HepG2 (cell line): ENCODE data around the gene GGNBP2. TPM values are rescaled to one million over a fixed set of nuclear protein-coding genes. Genes with fewer than 3 reads are reported as not detected.

Experiments used
- ERF ChIP-seq: IDR thresholded peaks from 2 replicates; pipeline ENCODE4 v1.6.1; 2018; ENCODE audit warnings: missing biosample characterization, missing genetic modification reagents
- JUND ChIP-seq: sonication (generic); formaldehyde crosslinking; IDR thresholded peaks from 2 replicates; pipeline ENCODE4 v1.8.0; 2022; ENCODE audit warnings: mild to moderate bottlenecking, missing genetic modification reagents
- KDM5B ChIP-seq: sonication (generic); formaldehyde crosslinking; IDR thresholded peaks from 2 replicates; pipeline ENCODE4 v1.4.0; 2020; ENCODE audit warnings: missing genetic modification reagents, mild to moderate bottlenecking, borderline replicate concordance
- KLF12 ChIP-seq: sonication (generic); formaldehyde crosslinking; IDR thresholded peaks from 2 replicates; pipeline ENCODE4 v1.4.0; 2020; ENCODE audit warnings: missing genetic modification reagents, borderline replicate concordance
- RAD21 ChIP-seq: fragments of 450-650 bp; formaldehyde crosslinking; IDR thresholded peaks from 2 replicates; pipeline ENCODE4 v1.5.0; 2020; ENCODE audit warnings: mild to moderate bottlenecking
- RBM22 ChIP-seq: fragments of 200-400 bp; formaldehyde crosslinking; optimal IDR thresholded peaks from 2 replicates; pipeline ENCODE3; 2017; ENCODE audit warnings: mild to moderate bottlenecking, low read length, moderate library complexity
- RFX1 ChIP-seq: fragments of 450-650 bp; IDR thresholded peaks from 2 replicates; pipeline ENCODE4 v1.6.1; 2017
- SP4 ChIP-seq: sonication (generic); formaldehyde crosslinking; IDR thresholded peaks from 2 replicates; pipeline ENCODE4 v1.8.1; 2023; ENCODE audit warnings: mild to moderate bottlenecking, missing genetic modification reagents
- ZNF253 ChIP-seq: sonication (generic); formaldehyde crosslinking; IDR thresholded peaks from 2 replicates; pipeline ENCODE4 v1.8.0; 2022; ENCODE audit warnings: mild to moderate bottlenecking, missing genetic modification reagents, borderline replicate concordance
- ZNF615 ChIP-seq: sonication (generic); formaldehyde crosslinking; IDR thresholded peaks from 2 replicates; pipeline ENCODE4 v1.5.0; 2020; ENCODE audit warnings: mild to moderate bottlenecking, missing genetic modification reagents, borderline replicate concordance
- ZNF660 ChIP-seq: sonication (generic); formaldehyde crosslinking; IDR thresholded peaks from 2 replicates; pipeline ENCODE4 v1.5.1; 2020; ENCODE audit warnings: mild to moderate bottlenecking, low read depth, missing genetic modification reagents, borderline replicate concordance
- ZNF784 ChIP-seq: sonication (generic); formaldehyde crosslinking; IDR thresholded peaks from 2 replicates; pipeline ENCODE4 v1.5.1; 2020; ENCODE audit warnings: missing genetic modification reagents, mild to moderate bottlenecking, borderline replicate concordance
- ZNF816 ChIP-seq: sonication (generic); formaldehyde crosslinking; IDR thresholded peaks from 2 replicates; pipeline ENCODE4 v1.8.0; 2022; ENCODE audit warnings: missing genetic modification reagents, mild to moderate bottlenecking, borderline replicate concordance
- ZSCAN31 ChIP-seq: sonication (generic); formaldehyde crosslinking; IDR thresholded peaks from 2 replicates; pipeline ENCODE4 v1.5.0; 2020; ENCODE audit warnings: low read depth, mild to moderate bottlenecking, missing genetic modification reagents
- polyA plus RNA-seq, 8 experiments: library from polyadenylated mRNA; depleted of rRNA in 3 of 8; stranded (reverse) in 7 of 8; unstranded in 1 of 8; fragments of >200 nt; fragmentation: Illumina TruSeq in 4 of 8; extraction: Trizol in 4 of 8; gene quantifications; 2 replicates each; pipeline versions ENCODE4 v1.2.1 to v1.2.3, GENCODE V29; 2011 to 2016; ENCODE audit warnings: low read depth in 4 of 8, missing spikeins in 1 of 8, mixed read lengths in 1 of 8; ENCODE audit not compliant: insufficient read depth in 1 of 8
- total RNA-seq, 5 experiments: library from RNA; depleted of rRNA; stranded (reverse); fragments of >200 nt; fragmentation: Illumina TruSeq; extraction: Trizol; gene quantifications; 2 replicates each; pipeline ENCODE4 v1.2.3, GENCODE V29; 2016; ENCODE audit warnings: low read depth in 1 of 5
- TF ChIP-seq, protein P1 (sequence below): sonication (generic); formaldehyde crosslinking; IDR thresholded peaks from 2 replicates; pipeline ENCODE4 v1.5.1; 2020; ENCODE audit warnings: mild to moderate bottlenecking, missing genetic modification reagents, moderate library complexity
- TF ChIP-seq, protein P2 (sequence below): sonication (generic); formaldehyde crosslinking; IDR thresholded peaks from 2 replicates; pipeline ENCODE4 v1.8.1; 2022; ENCODE audit warnings: mild to moderate bottlenecking, missing genetic modification reagents
- TF ChIP-seq, protein P3 (sequence below): sonication (generic); formaldehyde crosslinking; IDR thresholded peaks from 2 replicates; pipeline ENCODE4 v1.4.0; 2020; ENCODE audit warnings: mild to moderate bottlenecking, missing genetic modification reagents

Gene GGNBP2
- total and polyA plus RNA-seq, 2 of the 13 experiments (the other 11 are each of a cell fraction or from before 2014, with no cell fraction given): 53.3 to 84.2 TPM

DNA sequence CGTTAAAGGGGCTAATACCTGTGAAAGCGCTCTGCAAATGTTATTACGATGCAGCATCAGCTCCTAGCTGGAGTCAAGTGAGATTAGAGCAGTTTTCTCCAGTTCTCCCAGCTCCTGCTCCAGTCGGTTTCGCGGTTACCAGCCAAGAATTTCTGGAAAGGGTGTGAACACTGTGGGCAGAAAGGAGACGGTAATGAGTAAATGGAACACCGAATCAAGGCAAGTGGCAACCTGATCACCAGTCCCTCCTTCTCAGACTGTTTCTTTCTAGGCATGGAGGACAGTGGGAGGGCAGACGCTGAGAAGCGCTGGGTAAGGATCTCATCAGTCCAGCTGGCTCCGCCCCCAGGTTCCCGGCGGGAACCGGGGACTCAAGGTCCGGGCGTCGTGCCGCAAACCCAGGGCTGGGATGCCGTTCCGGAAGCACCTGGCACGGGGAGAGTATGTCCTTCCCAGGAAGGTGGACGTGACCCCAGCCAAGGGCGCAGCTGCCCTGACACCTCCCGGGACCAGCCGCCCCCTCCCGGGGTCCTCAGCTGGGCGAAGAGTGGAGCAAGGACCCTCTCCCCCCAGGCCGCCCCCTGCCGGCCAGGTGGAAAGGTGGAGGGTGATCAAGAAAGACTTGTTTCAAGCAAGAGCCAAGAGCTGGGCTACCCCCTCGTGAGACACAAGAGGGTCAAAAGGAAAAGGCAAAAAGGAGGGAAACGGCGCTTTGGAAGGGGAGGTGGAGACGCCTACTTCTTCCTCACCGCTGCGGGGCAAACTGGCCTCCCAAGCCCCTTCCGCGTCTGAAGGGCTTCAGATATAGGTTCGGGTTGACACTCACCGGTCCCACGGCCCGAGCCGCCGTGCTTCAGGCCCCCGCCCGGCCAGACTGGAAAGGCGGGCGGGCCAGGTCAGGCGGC, 10.5 kb upstream of the GGNBP2 start (continued):
- TF ChIP-seq KLF12 (no peak), KDM5B (CRISPR knock-in tag) (peak; percentile 9; the same call in 1 of the 2 replicates), SP4 (CRISPR knock-in tag) (0 out of 2 replicates have a peak, but pooled peaks have one; percentile 8), RBM22 (no peak), ZNF816 (CRISPR knock-in tag) (0 out of 2 replicates have a peak, but pooled peaks have one; percentile 5), RAD21 (CRISPR knock-in tag) (0 out of 2 replicates have a peak, but pooled peaks have one; percentile 20), ERF (CRISPR knock-in tag) (0 out of 2 replicates have a peak, but pooled peaks have one; percentile 18), ZNF660 (CRISPR knock-in tag) (no peak), RFX1 (no peak), ZNF253 (CRISPR knock-in tag) (no peak), ZSCAN31 (CRISPR knock-in tag) (no peak), JUND (no peak), ZNF784 (CRISPR knock-in tag) (no peak), ZNF615 (CRISPR knock-in tag) (no peak)
- TF ChIP-seq, protein P1, sequence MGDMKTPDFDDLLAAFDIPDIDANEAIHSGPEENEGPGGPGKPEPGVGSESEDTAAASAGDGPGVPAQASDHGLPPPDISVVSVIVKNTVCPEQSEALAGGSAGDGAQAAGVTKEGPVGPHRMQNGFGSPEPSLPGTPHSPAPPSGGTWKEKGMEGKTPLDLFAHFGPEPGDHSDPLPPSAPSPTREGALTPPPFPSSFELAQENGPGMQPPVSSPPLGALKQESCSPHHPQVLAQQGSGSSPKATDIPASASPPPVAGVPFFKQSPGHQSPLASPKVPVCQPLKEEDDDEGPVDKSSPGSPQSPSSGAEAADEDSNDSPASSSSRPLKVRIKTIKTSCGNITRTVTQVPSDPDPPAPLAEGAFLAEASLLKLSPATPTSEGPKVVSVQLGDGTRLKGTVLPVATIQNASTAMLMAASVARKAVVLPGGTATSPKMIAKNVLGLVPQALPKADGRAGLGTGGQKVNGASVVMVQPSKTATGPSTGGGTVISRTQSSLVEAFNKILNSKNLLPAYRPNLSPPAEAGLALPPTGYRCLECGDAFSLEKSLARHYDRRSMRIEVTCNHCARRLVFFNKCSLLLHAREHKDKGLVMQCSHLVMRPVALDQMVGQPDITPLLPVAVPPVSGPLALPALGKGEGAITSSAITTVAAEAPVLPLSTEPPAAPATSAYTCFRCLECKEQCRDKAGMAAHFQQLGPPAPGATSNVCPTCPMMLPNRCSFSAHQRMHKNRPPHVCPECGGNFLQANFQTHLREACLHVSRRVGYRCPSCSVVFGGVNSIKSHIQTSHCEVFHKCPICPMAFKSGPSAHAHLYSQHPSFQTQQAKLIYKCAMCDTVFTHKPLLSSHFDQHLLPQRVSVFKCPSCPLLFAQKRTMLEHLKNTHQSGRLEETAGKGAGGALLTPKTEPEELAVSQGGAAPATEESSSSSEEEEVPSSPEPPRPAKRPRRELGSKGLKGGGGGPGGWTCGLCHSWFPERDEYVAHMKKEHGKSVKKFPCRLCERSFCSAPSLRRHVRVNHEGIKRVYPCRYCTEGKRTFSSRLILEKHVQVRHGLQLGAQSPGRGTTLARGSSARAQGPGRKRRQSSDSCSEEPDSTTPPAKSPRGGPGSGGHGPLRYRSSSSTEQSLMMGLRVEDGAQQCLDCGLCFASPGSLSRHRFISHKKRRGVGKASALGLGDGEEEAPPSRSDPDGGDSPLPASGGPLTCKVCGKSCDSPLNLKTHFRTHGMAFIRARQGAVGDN: peak; percentile 84
- TF ChIP-seq, protein P2, sequence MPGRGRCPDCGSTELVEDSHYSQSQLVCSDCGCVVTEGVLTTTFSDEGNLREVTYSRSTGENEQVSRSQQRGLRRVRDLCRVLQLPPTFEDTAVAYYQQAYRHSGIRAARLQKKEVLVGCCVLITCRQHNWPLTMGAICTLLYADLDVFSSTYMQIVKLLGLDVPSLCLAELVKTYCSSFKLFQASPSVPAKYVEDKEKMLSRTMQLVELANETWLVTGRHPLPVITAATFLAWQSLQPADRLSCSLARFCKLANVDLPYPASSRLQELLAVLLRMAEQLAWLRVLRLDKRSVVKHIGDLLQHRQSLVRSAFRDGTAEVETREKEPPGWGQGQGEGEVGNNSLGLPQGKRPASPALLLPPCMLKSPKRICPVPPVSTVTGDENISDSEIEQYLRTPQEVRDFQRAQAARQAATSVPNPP (CRISPR knock-in tag): no peak
- TF ChIP-seq, protein P3, sequence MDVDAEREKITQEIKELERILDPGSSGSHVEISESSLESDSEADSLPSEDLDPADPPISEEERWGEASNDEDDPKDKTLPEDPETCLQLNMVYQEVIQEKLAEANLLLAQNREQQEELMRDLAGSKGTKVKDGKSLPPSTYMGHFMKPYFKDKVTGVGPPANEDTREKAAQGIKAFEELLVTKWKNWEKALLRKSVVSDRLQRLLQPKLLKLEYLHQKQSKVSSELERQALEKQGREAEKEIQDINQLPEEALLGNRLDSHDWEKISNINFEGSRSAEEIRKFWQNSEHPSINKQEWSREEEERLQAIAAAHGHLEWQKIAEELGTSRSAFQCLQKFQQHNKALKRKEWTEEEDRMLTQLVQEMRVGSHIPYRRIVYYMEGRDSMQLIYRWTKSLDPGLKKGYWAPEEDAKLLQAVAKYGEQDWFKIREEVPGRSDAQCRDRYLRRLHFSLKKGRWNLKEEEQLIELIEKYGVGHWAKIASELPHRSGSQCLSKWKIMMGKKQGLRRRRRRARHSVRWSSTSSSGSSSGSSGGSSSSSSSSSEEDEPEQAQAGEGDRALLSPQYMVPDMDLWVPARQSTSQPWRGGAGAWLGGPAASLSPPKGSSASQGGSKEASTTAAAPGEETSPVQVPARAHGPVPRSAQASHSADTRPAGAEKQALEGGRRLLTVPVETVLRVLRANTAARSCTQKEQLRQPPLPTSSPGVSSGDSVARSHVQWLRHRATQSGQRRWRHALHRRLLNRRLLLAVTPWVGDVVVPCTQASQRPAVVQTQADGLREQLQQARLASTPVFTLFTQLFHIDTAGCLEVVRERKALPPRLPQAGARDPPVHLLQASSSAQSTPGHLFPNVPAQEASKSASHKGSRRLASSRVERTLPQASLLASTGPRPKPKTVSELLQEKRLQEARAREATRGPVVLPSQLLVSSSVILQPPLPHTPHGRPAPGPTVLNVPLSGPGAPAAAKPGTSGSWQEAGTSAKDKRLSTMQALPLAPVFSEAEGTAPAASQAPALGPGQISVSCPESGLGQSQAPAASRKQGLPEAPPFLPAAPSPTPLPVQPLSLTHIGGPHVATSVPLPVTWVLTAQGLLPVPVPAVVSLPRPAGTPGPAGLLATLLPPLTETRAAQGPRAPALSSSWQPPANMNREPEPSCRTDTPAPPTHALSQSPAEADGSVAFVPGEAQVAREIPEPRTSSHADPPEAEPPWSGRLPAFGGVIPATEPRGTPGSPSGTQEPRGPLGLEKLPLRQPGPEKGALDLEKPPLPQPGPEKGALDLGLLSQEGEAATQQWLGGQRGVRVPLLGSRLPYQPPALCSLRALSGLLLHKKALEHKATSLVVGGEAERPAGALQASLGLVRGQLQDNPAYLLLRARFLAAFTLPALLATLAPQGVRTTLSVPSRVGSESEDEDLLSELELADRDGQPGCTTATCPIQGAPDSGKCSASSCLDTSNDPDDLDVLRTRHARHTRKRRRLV (CRISPR knock-in tag): no peak
